MM.1S (cell line): Measurements from ENCODE around the gene PPAT.

ENCODE experiments used
- EZH2 ChIP-seq: fragments of 300-600 bp; sonication (generic); optimal IDR thresholded peaks from 2 replicates; pipeline ENCODE3; 2017; ENCODE audit warnings: low read depth, mild to moderate bottlenecking, antibody characterized with exemption, low read length, mixed read lengths
- TF ChIP-seq, protein P1 (sequence below): fragments of 300-600 bp; sonication (generic); IDR thresholded peaks from 2 replicates; pipeline ENCODE4 v1.5.1; 2016; ENCODE audit warnings: antibody characterized with exemption, low read length, mixed read lengths

DNA sequence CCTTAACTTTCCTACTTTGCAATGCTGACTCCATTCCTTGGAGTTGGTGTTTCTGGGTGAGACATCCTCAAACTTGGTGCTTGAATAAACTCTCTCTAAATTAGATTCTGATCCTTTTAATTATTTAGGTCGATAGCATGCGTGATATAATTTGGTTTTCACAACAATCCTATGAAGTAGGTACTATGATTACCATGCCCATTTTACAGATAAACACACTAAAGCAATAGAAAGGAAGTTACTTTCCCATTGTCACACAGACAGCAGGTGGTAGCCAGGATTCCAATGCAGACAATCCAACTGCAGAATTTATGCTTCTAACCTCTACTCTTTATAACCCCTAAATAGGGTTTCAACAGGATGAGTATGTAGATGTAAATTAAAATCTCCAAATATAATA, 26.4 kb downstream of the PPAT start:
- TF ChIP-seq, protein P1, sequence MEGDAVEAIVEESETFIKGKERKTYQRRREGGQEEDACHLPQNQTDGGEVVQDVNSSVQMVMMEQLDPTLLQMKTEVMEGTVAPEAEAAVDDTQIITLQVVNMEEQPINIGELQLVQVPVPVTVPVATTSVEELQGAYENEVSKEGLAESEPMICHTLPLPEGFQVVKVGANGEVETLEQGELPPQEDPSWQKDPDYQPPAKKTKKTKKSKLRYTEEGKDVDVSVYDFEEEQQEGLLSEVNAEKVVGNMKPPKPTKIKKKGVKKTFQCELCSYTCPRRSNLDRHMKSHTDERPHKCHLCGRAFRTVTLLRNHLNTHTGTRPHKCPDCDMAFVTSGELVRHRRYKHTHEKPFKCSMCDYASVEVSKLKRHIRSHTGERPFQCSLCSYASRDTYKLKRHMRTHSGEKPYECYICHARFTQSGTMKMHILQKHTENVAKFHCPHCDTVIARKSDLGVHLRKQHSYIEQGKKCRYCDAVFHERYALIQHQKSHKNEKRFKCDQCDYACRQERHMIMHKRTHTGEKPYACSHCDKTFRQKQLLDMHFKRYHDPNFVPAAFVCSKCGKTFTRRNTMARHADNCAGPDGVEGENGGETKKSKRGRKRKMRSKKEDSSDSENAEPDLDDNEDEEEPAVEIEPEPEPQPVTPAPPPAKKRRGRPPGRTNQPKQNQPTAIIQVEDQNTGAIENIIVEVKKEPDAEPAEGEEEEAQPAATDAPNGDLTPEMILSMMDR = no peak
- no peak for TF ChIP-seq EZH2
